Measurements from ENCODE around the gene ZFAND3.
"Not testable (repeated sequence)": the region's sequence is repeated elsewhere in the genome, so short reads cannot be mapped to it uniquely, and the experiment has no call there.

The ZFAND3 gene

DNA sequence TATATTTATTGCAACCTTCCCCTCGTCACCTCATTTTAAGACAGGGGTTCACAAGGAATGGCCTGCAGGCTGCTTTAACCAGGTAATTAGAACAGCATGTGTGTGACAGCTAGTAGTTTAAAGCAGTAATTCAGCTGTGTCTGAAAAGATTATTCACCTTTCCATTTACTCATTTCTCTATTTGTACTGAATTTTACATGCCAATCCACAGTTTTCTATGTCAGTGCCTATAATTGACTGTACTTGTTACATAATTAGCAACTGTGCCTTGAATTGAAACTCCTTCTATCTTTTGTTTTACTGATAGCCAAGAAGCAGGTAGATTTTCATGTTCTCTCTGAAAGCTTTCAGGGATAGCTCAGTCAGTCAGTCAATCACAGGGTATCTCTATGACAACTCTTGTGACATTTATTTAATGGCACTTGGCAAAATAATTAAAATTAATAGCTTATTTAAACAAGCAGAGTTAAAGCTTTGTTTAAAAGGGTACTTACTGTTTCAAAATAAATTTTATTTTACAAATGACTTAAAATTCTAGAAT, 214.0 kb downstream of the ZFAND3 start:
- peaks cover 33% of the 10 kb centered on the region for H3K4me1 ChIP-seq (ENCODE audit: insufficient read depth, low read length)
- WGBS, result 100% methylated on average over 1 of the region's 1 CpG
- no peak overlapping the region for H3K27ac ChIP-seq (ENCODE audit: low read depth, low read length)
- H3K36me3 ChIP-seq (ENCODE audit: insufficient read depth, low read length), result no peaks in the 10 kb centered on the region
- no peak overlapping the region for H3K4me3 ChIP-seq (ENCODE audit: low read length)
- H3K27me3 ChIP-seq (ENCODE audit: insufficient read depth, low read length), result no peaks in the 10 kb centered on the region
- H3K9ac ChIP-seq (ENCODE audit: low read depth, low read length), result no peak overlapping the region
- H3K9me3 ChIP-seq (ENCODE audit: insufficient read depth, low read depth, low read length), result no peaks in the 10 kb centered on the region

DNA sequence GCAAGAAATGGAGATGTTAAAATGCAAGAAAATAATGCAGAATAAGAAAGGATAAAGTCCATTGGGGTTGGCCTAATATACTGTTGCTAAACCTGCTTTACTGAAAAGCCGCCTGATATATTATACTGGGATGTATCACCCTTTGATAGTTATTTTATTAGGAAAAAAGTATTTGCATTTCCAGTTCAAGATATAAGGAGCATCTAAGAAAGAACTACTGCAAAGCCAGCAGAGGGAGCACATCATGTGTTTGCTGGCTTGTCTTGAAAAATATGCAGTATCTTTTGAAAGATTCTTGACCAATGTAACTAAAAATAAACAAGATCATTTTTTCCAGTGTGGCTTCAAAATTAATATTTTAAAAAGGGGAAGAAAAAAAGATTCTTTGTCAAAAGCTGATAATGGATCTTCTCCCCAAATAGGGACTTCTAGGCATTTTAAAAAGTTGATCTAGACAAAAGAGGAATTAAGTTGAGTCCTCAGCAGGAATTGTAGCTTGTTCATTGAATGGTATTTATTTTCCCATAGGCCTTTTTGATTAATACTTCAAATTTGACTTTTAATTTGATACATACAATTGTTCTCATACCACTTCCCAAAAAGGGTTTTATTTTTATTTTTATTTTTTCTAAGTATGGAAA, 214.9 kb downstream of the ZFAND3 start:
- no peaks in the 10 kb centered on the region for H3K27me3 ChIP-seq (ENCODE audit: insufficient read depth, low read length)
- WGBS, result 100% methylated on average over 1 of the region's 1 CpG
- peaks cover 33% of the 10 kb centered on the region for H3K4me1 ChIP-seq (ENCODE audit: insufficient read depth, low read length)
- no peak overlapping the region for H3K9ac ChIP-seq (ENCODE audit: low read depth, low read length)
- no peak overlapping the region for H3K4me3 ChIP-seq (ENCODE audit: low read length)
- H3K27ac ChIP-seq (ENCODE audit: low read depth, low read length), result no peak overlapping the region
- H3K9me3 ChIP-seq (ENCODE audit: insufficient read depth, low read depth, low read length), result no peaks in the 10 kb centered on the region
- H3K36me3 ChIP-seq (ENCODE audit: insufficient read depth, low read length), result no peaks in the 10 kb centered on the region

GRCh38 chr6:38035478-38035877, 216.0 kb downstream of the ZFAND3 start:
- no CpG with 5 or more reads among the region's 1 CpG for WGBS
- H3K4me3 ChIP-seq (ENCODE audit: low read length), result no peak overlapping the region
- H3K9me3 ChIP-seq (ENCODE audit: insufficient read depth, low read depth, low read length), result no peaks in the 10 kb centered on the region
- H3K36me3 ChIP-seq (ENCODE audit: insufficient read depth, low read length), result no peaks in the 10 kb centered on the region
- H3K9ac ChIP-seq (ENCODE audit: low read depth, low read length), result no peak overlapping the region
- no peaks in the 10 kb centered on the region for H3K27me3 ChIP-seq (ENCODE audit: insufficient read depth, low read length)
- no peak overlapping the region for H3K27ac ChIP-seq (ENCODE audit: low read depth, low read length)
- H3K4me1 ChIP-seq (ENCODE audit: insufficient read depth, low read length), result peaks cover 32% of the 10 kb centered on the region

DNA sequence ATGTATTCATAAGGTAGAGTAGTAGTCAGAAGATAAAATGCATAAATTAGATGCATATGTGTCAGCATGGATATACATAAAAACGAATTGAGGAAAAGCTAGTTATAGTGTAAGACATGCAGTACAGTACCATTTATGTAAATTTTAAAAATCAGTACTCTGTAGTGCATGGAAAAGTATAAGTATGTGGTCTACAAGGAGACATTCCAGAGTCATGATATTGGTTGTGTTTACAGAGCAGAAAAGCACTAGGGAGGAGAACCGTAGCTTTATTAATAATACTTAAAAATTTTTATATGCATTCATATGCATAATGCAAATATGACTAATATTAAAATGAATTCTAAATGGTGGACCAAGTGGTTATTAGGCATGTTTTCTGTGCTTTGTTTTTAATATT, 220.0 kb downstream of the ZFAND3 start:
- Histone ChIP-seq H3K4me3 (ENCODE audit: low read length) (no peak overlapping the region), H3K9ac (ENCODE audit: low read depth, low read length) (no peak overlapping the region), H3K27ac (ENCODE audit: low read depth, low read length) (no peak overlapping the region), H3K27me3 (ENCODE audit: insufficient read depth, low read length) (no peaks in the 10 kb centered on the region), H3K9me3 (ENCODE audit: insufficient read depth, low read depth, low read length) (no peaks in the 10 kb centered on the region), H3K4me1 (ENCODE audit: insufficient read depth, low read length) (peaks cover 17% of the 10 kb centered on the region), H3K36me3 (ENCODE audit: insufficient read depth, low read length) (no peaks in the 10 kb centered on the region)
- 77% methylated on average over 1 of the region's 2 CpGs for WGBS

DNA sequence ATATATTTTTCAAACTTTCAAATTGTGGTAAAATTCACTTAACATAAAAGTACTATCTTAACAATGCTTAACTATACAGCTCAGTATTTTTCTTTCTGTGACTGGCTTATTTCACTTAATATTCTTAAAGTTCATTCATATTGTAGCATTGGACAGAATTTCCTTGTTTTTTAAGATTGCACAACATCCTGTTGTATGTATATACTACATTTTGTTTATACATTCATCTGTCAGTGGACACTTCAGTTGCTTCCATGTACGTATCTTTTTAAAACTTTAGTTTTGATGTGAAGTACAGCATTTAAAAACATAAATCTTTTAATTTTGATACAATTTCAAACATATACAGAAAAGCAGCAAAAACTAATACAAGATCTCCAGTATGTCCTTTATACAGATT, 220.7 kb downstream of the ZFAND3 start:
- H3K27me3 ChIP-seq (ENCODE audit: insufficient read depth, low read length), result no peaks in the 10 kb centered on the region
- no CpG with 5 or more reads among the region's 1 CpG for WGBS
- no peaks in the 10 kb centered on the region for H3K9me3 ChIP-seq (ENCODE audit: insufficient read depth, low read depth, low read length)
- no peak overlapping the region for H3K4me3 ChIP-seq (ENCODE audit: low read length)
- peaks cover 12% of the 10 kb centered on the region for H3K4me1 ChIP-seq (ENCODE audit: insufficient read depth, low read length)
- H3K27ac ChIP-seq (ENCODE audit: low read depth, low read length), result no peak overlapping the region
- no peaks in the 10 kb centered on the region for H3K36me3 ChIP-seq (ENCODE audit: insufficient read depth, low read length)
- H3K9ac ChIP-seq (ENCODE audit: low read depth, low read length), result no peak overlapping the region

DNA sequence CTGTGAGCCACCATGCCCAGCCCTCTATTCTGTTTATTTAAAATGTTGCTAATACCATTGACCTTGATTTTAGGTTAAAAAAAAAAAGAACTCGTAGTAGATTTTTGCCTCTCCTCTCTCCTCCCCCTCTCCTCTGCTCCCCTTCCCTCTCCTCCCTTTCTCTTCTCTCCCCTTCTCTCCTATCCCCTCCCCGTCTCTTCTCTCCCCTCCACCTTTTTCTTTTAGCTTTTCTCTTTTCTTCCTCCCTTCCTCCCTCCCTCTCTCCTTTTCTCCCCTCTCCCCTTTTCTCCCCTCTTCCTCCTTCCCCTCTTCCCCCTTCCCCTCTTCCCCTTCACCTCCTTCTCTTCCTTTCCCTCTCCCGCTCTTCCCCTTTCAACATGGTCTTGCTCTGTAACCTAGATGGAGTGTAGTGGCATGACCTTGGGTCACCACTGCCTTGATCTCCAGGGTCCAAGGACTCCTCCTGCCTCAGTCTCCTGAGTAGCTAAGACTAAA, 223.8 kb downstream of the ZFAND3 start:
- no peak overlapping the region for H3K4me3 ChIP-seq (ENCODE audit: low read length)
- WGBS, result 90% methylated on average over 3 of the region's 3 CpGs
- H3K27me3 ChIP-seq (ENCODE audit: insufficient read depth, low read length), result no peaks in the 10 kb centered on the region
- H3K4me1 ChIP-seq (ENCODE audit: insufficient read depth, low read length), result no peaks in the 10 kb centered on the region
- H3K36me3 ChIP-seq (ENCODE audit: insufficient read depth, low read length), result no peaks in the 10 kb centered on the region
- no peak overlapping the region for H3K27ac ChIP-seq (ENCODE audit: low read depth, low read length)
- no peak overlapping the region for H3K9ac ChIP-seq (ENCODE audit: low read depth, low read length)
- no peaks in the 10 kb centered on the region for H3K9me3 ChIP-seq (ENCODE audit: insufficient read depth, low read depth, low read length)

GRCh38 chr6:38045701-38046305, 226.3 kb downstream of the ZFAND3 start:
- Histone ChIP-seq H3K27ac (ENCODE audit: low read depth, low read length) (no peak overlapping the region), H3K27me3 (ENCODE audit: insufficient read depth, low read length) (no peaks in the 10 kb centered on the region), H3K4me1 (ENCODE audit: insufficient read depth, low read length) (no peaks in the 10 kb centered on the region), H3K9ac (ENCODE audit: low read depth, low read length) (no peak overlapping the region), H3K4me3 (ENCODE audit: low read length) (no peak overlapping the region), H3K9me3 (ENCODE audit: insufficient read depth, low read depth, low read length) (no peaks in the 10 kb centered on the region), H3K36me3 (ENCODE audit: insufficient read depth, low read length) (no peaks in the 10 kb centered on the region)
- 86% methylated on average over 6 of the region's 6 CpGs for WGBS

DNA sequence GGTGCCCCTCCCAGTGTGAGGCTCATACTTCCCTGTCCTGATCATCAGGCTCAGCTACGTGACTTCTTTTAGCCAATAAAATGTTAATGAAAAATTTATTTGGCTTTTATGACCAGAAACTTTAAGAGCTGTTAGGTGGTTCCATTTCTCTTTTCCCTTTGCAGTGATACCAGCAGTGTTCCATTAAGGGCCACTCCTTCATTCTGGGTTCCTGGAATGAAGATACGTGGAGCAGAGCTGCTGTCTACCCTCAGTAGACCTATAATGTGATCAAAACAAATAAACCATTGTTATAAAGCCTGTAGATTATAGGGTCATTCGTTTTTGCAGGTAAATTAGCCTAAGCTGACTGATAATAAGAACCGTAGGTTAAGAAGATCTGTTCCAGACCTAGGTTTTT, 228.0 kb downstream of the ZFAND3 start:
- H3K27ac ChIP-seq (ENCODE audit: low read depth, low read length), result no peak overlapping the region
- no peaks in the 10 kb centered on the region for H3K36me3 ChIP-seq (ENCODE audit: insufficient read depth, low read length)
- no peak overlapping the region for H3K9ac ChIP-seq (ENCODE audit: low read depth, low read length)
- no peaks in the 10 kb centered on the region for H3K9me3 ChIP-seq (ENCODE audit: insufficient read depth, low read depth, low read length)
- no peak overlapping the region for H3K4me3 ChIP-seq (ENCODE audit: low read length)
- no peaks in the 10 kb centered on the region for H3K27me3 ChIP-seq (ENCODE audit: insufficient read depth, low read length)
- peaks cover 8% of the 10 kb centered on the region; the same call in 1 of the 2 replicates for H3K4me1 ChIP-seq (ENCODE audit: insufficient read depth, low read length)
- 97% methylated on average over 3 of the region's 4 CpGs for WGBS

DNA sequence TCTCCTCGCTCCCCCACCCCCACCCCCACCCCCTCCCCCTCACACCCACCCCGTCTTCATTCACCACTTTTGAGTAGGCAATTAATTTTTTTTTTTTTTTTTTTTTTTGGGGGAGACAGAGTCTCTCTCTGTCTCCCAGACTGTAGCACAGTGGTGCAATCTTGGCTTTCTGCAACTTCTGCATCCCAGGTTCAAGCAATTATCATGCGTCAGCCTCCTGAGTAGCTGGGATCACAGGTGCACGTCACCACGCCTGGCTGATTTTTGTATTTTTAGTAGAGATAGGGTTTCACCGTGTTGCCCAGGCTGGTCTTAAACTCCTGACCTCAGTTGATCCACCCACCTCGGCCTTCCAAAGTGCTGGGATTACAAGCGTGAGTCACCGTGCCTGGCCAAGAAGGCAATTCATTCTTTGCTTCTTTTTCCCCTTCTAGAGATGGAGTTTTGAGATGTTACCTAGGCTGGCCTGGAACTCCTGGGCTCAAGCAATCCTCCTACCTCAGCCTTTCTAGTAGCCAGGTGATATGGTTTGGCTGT, 230.4 kb downstream of the ZFAND3 start:
- not testable (repeated sequence) for H3K27ac ChIP-seq (ENCODE audit: low read depth, low read length); H3K9me3 ChIP-seq (ENCODE audit: insufficient read depth, low read depth, low read length); H3K4me3 ChIP-seq (ENCODE audit: low read length); H3K36me3 ChIP-seq (ENCODE audit: insufficient read depth, low read length); H3K9ac ChIP-seq (ENCODE audit: low read depth, low read length); H3K27me3 ChIP-seq (ENCODE audit: insufficient read depth, low read length)
- H3K4me1 ChIP-seq (ENCODE audit: insufficient read depth, low read length), result peaks cover 13% of the 10 kb centered on the region
- 93% methylated on average over 7 of the region's 9 CpGs for WGBS

DNA sequence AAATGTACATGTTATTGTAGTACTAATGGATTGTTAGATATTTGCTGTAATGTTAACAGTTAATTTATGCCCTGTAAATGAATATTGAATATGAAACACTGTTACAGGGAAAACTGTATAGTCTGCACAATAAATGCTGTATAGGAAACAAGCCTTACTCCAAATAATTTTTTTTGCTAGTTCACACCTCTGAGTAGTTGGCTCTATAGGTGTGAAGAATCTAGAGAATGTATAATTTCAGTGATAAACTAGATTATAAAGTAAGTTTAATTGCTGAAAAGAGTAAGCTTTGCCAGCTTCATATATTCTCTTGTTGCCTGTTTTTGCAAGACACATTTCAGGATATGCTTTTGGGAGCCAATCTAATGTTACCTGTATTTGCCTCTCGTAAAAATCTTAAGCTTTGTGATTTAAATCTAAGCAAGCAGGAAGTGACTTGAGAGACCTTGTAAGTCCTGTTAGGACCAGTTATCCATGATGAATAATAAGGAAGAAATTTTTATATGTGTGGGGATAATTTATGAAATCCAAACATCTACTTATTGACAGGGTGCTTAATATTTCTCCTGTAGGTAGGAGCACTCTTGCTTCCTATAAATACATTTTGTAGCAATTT, 232.4 kb downstream of the ZFAND3 start:
- peaks cover 33% of the 10 kb centered on the region for H3K4me1 ChIP-seq (ENCODE audit: insufficient read depth, low read length)
- WGBS, result 90% methylated on average over 1 of the region's 1 CpG
- no peak overlapping the region for H3K4me3 ChIP-seq (ENCODE audit: low read length)
- no peaks in the 10 kb centered on the region for H3K36me3 ChIP-seq (ENCODE audit: insufficient read depth, low read length)
- no peaks in the 10 kb centered on the region for H3K9me3 ChIP-seq (ENCODE audit: insufficient read depth, low read depth, low read length)
- H3K9ac ChIP-seq (ENCODE audit: low read depth, low read length), result no peak overlapping the region
- H3K27ac ChIP-seq (ENCODE audit: low read depth, low read length), result no peak overlapping the region
- no peaks in the 10 kb centered on the region for H3K27me3 ChIP-seq (ENCODE audit: insufficient read depth, low read length)

- Histone ChIP-seq H3K9me3 (ENCODE audit: insufficient read depth, low read depth, low read length) (no peaks in the 10 kb centered on the region), H3K27ac (ENCODE audit: low read depth, low read length) (no peak overlapping the region), H3K4me3 (ENCODE audit: low read length) (no peak overlapping the region), H3K36me3 (ENCODE audit: insufficient read depth, low read length) (no peaks in the 10 kb centered on the region), H3K27me3 (ENCODE audit: insufficient read depth, low read length) (no peaks in the 10 kb centered on the region), H3K4me1 (ENCODE audit: insufficient read depth, low read length) (peaks cover 36% of the 10 kb centered on the region), H3K9ac (ENCODE audit: low read depth, low read length) (no peak overlapping the region)
- 90% methylated on average over 4 of the region's 4 CpGs for WGBS
Observed at GRCh38 chr6:38054527-38055202, 235.1 kb downstream of the ZFAND3 start.
